Pancreas (tissue), 10 donors: Measurements from ENCODE around the gene NGDN. TPM values are rescaled to one million over a fixed set of nuclear protein-coding genes. Genes with fewer than 3 reads are reported as not detected.

Experiments used
- ATAC-seq, 4 donors: fragments of 200-7000 bp; cut with Tn5 transposase; one replicate each; pipeline versions ENCODE4 v1.8.0 to v1.9.1; 2020; ENCODE audit warnings: mild to moderate bottlenecking in 4 of 4, moderate library complexity in 4 of 4
- DNase-seq, 6 donors: peaks; one replicate each; pipeline ENCODE4 v3.0.0-alpha.2; 2020
- FAIRE-seq: peaks from 2 replicates; lab custom pipeline; 2012; peaks lifted over from hg19 to GRCh38; lab: Jason Lieb, UNC
- H3K27ac ChIP-seq, 4 donors: fragments of 200-600 bp; sonication (generic); 1 replicate in 3 of 4; 2 replicates in 1 of 4; pipeline versions ENCODE4 v1.5.0 to v1.8.0; 2020
- H3K27me3 ChIP-seq, 4 donors: fragments of 200-600 bp; one replicate each; pipeline ENCODE4 v1.8.0; 2021
- H3K36me3 ChIP-seq, 3 donors: fragments of 200-600 bp; sonication (generic) in 1 of 3; one replicate each; pipeline versions ENCODE4 v1.5.0 to v1.8.0; 2020 to 2021
- H3K4me1 ChIP-seq, 3 donors: fragments of 200-600 bp; one replicate each; pipeline ENCODE4 v1.8.0; 2021
- H3K4me3 ChIP-seq, 4 donors: fragments of 200-600 bp; sonication (generic) in 2 of 4; one replicate each; pipeline versions ENCODE4 v1.5.0 to v1.8.0; 2020 to 2021
- H3K9me3 ChIP-seq, 4 donors: fragments of 200-600 bp; one replicate each; pipeline ENCODE4 v1.8.0; 2021
- CTCF ChIP-seq, 4 donors: fragments of 200-600 bp; sonication (generic) in 3 of 4; IDR thresholded peaks; one replicate each; pipeline versions ENCODE4 v1.5.0 to v1.8.0; 2021; ENCODE audit warnings: antibody characterized with exemption in 4 of 4
- WGBS, 2 donors: extraction: QIAGEN DNeasy Blood & Tissue Kit; methylation state at CpG; one replicate each; pipeline ENCODE4 v1.1.7; 2013; 5-methylcytosine and 5-hydroxymethylcytosine counted together
- intact Hi-C, 3 donors: fragments of 100-400 bp; cut with DNase I; formaldehyde crosslinking; loops; one replicate each; pipeline versions ENCODE4 v1.11.1 to v1.14.2; 2022
- polyA plus RNA-seq, 2 donors: library from polyadenylated mRNA; stranded (reverse); fragments of 200-250 nt; gene quantifications; one replicate each; pipeline ENCODE4 v1.2.3, GENCODE V29; 2013
- total RNA-seq, 6 donors: library from RNA; stranded (reverse); fragmentation: NEBNext Ultra II Directional in 4 of 6; extraction: Animal tissue kit (Norgen Biotek cat#: 25700) in 4 of 6; gene quantifications; one replicate each; pipeline versions ENCODE4 v1.2.1 to v1.2.4, GENCODE V29; 2021 to 2023
- donor health status: healthy with polysubstance abuse.
- donor health status: DM: no; HTN: no; CAD: no; lungs with moderate emphysema.
- donor health status: DM: no; HTN: no; CAD: no.
- donor health status: control.
- donor health status: control.
- donor health status: Bipolar disorder and iron deficiency.
- donor health status: DM: yes; HTN: yes; CAD: no.
- donor health status: DM: no; HTN: no; CAD: no.
- donor health status: DM: no; HTN: no; CAD: no.
- donor health status: DM: yes; HTN: yes; CAD: no.

NGDN gene
- total and polyA plus RNA-seq, 8 donors, result 9.8 to 33.7 (median 15.5) TPM

GRCh38 chr14:23524954-23525353 lies 55.5 kb downstream of the NGDN start:
- no peak for FAIRE-seq
- Histone ChIP-seq H3K36me3 (no peaks in the 10 kb centered on the region), H3K27ac (no peak overlapping the region), H3K4me3 (no peak overlapping the region), H3K27me3 (no peaks in the 10 kb centered on the region), H3K4me1 (no peaks in the 10 kb centered on the region), H3K9me3 (no peaks in the 10 kb centered on the region)
- intact Hi-C loops, result no loop called here
- WGBS, 2 donors, result 88 to 94% methylated on average over 14 of the region's 14 CpGs
- no peak for TF ChIP-seq CTCF (IDR thresholded peaks at IDR 0.05)
- ATAC-seq, result no peak
- DNase-seq, result no peak

GRCh38 chr14:23525611-23526010 lies 56.1 kb downstream of the NGDN start:
- FAIRE-seq (no peak), DNase-seq (no peak)
- 80 to 81% methylated on average over 7 to 8 of the region's 8 CpGs for WGBS, 2 donors

More at GRCh38 chr14:23525611-23526010, 56.1 kb downstream of the NGDN start:
- Histone ChIP-seq H3K27ac (no peak overlapping the region), H3K27me3 (no peaks in the 10 kb centered on the region), H3K4me1 (no peaks in the 10 kb centered on the region), H3K4me3 (no peak overlapping the region), H3K9me3 (no peaks in the 10 kb centered on the region), H3K36me3 (no peaks in the 10 kb centered on the region)
- intact Hi-C loops, result no loop called here
- no peak for ATAC-seq
- no peak for TF ChIP-seq CTCF (IDR thresholded peaks at IDR 0.05)

Other genes with a start within 250 kb of the NGDN start
- under 1 TPM in 2 of 6 donors, not detected in 4; 0.12 to 0.29 TPM for gene RNF212B, start 231.8 kb upstream of the NGDN start, total RNA-seq
- not detected for gene RNF212B, start 231.8 kb upstream of the NGDN start, polyA plus RNA-seq
- 10 to 100 TPM in 1 of 6 donors, 1 to 10 TPM in 5; 4.5 to 10.3 (median 6.0) TPM for gene HOMEZ, start 183.6 kb upstream of the NGDN start, total RNA-seq
- 1 to 10 TPM; 4.9 to 5.9 TPM for gene HOMEZ, start 183.6 kb upstream of the NGDN start, polyA plus RNA-seq
- 10 to 100 TPM in 2 of 6 donors, 1 to 10 TPM in 4; 4.1 to 12.8 (median 5.6) TPM for gene PPP1R3E, start 166.8 kb upstream of the NGDN start, total RNA-seq
- 10 to 100 TPM; 18.0 to 25.9 TPM for gene PPP1R3E, start 166.8 kb upstream of the NGDN start, polyA plus RNA-seq
- gene BCL2L2, start 162.9 kb upstream of the NGDN start, total RNA-seq, result 10 to 100 TPM; 24.8 to 29.7 (median 26.2) TPM
- 10 to 100 TPM; 28.8 to 31.6 TPM for gene BCL2L2, start 162.9 kb upstream of the NGDN start, polyA plus RNA-seq
- gene PABPN1, start 148.2 kb upstream of the NGDN start, total RNA-seq, result 10 to 100 TPM; 32.6 to 82.2 (median 45.0) TPM
- 100 to 1,000 TPM; 154 to 166 TPM for gene PABPN1, start 148.2 kb upstream of the NGDN start, polyA plus RNA-seq
- gene SLC22A17, start 116.8 kb upstream of the NGDN start, total RNA-seq, result 10 to 100 TPM in 4 of 6 donors, 1 to 10 TPM in 2; 6.4 to 19.6 (median 10.3) TPM
- 10 to 100 TPM; 29.9 to 90.7 TPM for gene SLC22A17, start 116.8 kb upstream of the NGDN start, polyA plus RNA-seq
- gene EFS, start 104.5 kb upstream of the NGDN start, total RNA-seq, result 1 to 10 TPM in 2 of 6 donors, under 1 TPM in 4; 0.23 to 2.2 (median 0.71) TPM
- 1 to 10 TPM; 1.7 to 3.0 TPM for gene EFS, start 104.5 kb upstream of the NGDN start, polyA plus RNA-seq
- gene IL25, start 96.9 kb upstream of the NGDN start, total RNA-seq, result not detected
- gene IL25, start 96.9 kb upstream of the NGDN start, polyA plus RNA-seq, result not detected
- under 1 TPM in 1 of 6 donors, not detected in 5; 0.25 TPM for gene CMTM5, start 92.7 kb upstream of the NGDN start, total RNA-seq
- gene CMTM5, start 92.7 kb upstream of the NGDN start, polyA plus RNA-seq, result under 1 TPM; 0.16 to 0.53 TPM
- gene MYH6, start 61.4 kb upstream of the NGDN start, total RNA-seq, result under 1 TPM in 4 of 6 donors, not detected in 2; 0.03 to 0.16 (median 0.05) TPM
- under 1 TPM; 0.56 to 0.72 TPM for gene MYH6, start 61.4 kb upstream of the NGDN start, polyA plus RNA-seq
- gene MYH7, start 34.0 kb upstream of the NGDN start, total RNA-seq, result 1 to 10 TPM in 1 of 6 donors, under 1 TPM in 5; 0.19 to 6.3 (median 0.40) TPM
- gene MYH7, start 34.0 kb upstream of the NGDN start, polyA plus RNA-seq, result 1 to 10 TPM in 1 of 2 donors, under 1 TPM in 1; 0.34 to 1.1 TPM
- 1 to 10 TPM in 3 of 6 donors, under 1 TPM in 3; 0.63 to 3.8 (median 1.0) TPM for gene ZFHX2, start 82.1 kb downstream of the NGDN start, total RNA-seq
- gene ZFHX2, start 82.1 kb downstream of the NGDN start, polyA plus RNA-seq, result 1 to 10 TPM; 1.7 to 3.0 TPM
- gene THTPA, start 86.6 kb downstream of the NGDN start, total RNA-seq, result 10 to 100 TPM in 1 of 6 donors, 1 to 10 TPM in 5; 5.6 to 11.6 (median 8.4) TPM
- 10 to 100 TPM; 11.9 TPM for gene THTPA, start 86.6 kb downstream of the NGDN start, polyA plus RNA-seq
- gene AP1G2, start 98.1 kb downstream of the NGDN start, total RNA-seq, result 100 to 1,000 TPM in 1 of 6 donors, 10 to 100 TPM in 5; 57.4 to 153 (median 70.4) TPM
- 100 to 1,000 TPM; 303 to 392 TPM for gene AP1G2, start 98.1 kb downstream of the NGDN start, polyA plus RNA-seq
- under 1 TPM; 0.12 to 0.47 (median 0.29) TPM for gene JPH4, start 109.1 kb downstream of the NGDN start, total RNA-seq
- gene JPH4, start 109.1 kb downstream of the NGDN start, polyA plus RNA-seq, result 1 to 10 TPM in 1 of 2 donors, under 1 TPM in 1; 0.46 to 1.3 TPM
- gene DHRS2, start 166.7 kb downstream of the NGDN start, total RNA-seq, result 1 to 10 TPM in 5 of 6 donors, under 1 TPM in 1; 0.43 to 7.7 (median 3.4) TPM
- 10 to 100 TPM; 20.8 to 21.6 TPM for gene DHRS2, start 166.7 kb downstream of the NGDN start, polyA plus RNA-seq